ENCODE measurements around the gene APOA5. TPM values are rescaled to one million over a fixed set of nuclear protein-coding genes. Genes with fewer than 3 reads are reported as not detected.
A peak's percentile ranks its signal among the peaks of the same experiment; 100 is the strongest.

The APOA5 gene
- total and polyA plus RNA-seq, 9 of the 15 experiments (the other 6 are each of a cell fraction or from before 2014, with no cell fraction given): not detected

GRCh38 chr11:116772443-116773202, 19.1 kb downstream of the APOA5 start, which contains the start of gene BUD13 (continued):
- TF ChIP-seq POLR2G (IDR thresholded peaks at IDR 0.05; ENCODE audit: low read depth, low read length) (peak; percentile 95), KLF1 (tag; IDR thresholded peaks at IDR 0.05) (no peak; the same call in 1 of the 2 replicates), KLF16 (IDR thresholded peaks at IDR 0.05) (peak; percentile 87), CTCFL (IDR thresholded peaks at IDR 0.05; ENCODE audit: borderline replicate concordance, insufficient read depth, low read depth, low read length, poor library complexity, severe bottlenecking) (no peak), ARID1B (IDR thresholded peaks at IDR 0.05) (0 out of 2 replicates have a peak, but pooled peaks have one; percentile 13), HCFC1 (IDR thresholded peaks at IDR 0.05; ENCODE audit: low read depth, low read length) (peak; percentile 72), E4F1 (CRISPR knock-in tag; IDR thresholded peaks at IDR 0.05; ENCODE audit: borderline replicate concordance) (no peak), ZNF75A (CRISPR knock-in tag; IDR thresholded peaks at IDR 0.05) (no peak), ZBED1 (IDR thresholded peaks at IDR 0.05) (no peak), CXXC5 (CRISPR knock-in tag; IDR thresholded peaks at IDR 0.05) (peak; percentile 93), EWSR1 (IDR thresholded peaks at IDR 0.05; ENCODE audit: borderline replicate concordance, low read depth, partially characterized antibody) (no peak), ZNF124 (CRISPR knock-in tag; IDR thresholded peaks at IDR 0.05) (no peak), ARNT (IDR thresholded peaks at IDR 0.05) (no peak), ZNF134 (CRISPR knock-in tag; conservative IDR thresholded peaks at IDR 0.05) (no peak), SRF (CRISPR knock-in tag; IDR thresholded peaks at IDR 0.05) (peak in 1 of 2 experiments; percentile 27; a peak in 1 of 4 replicates), TAF9B (IDR thresholded peaks at IDR 0.05; ENCODE audit: partially characterized antibody) (peak; percentile 82), POLR2AphosphoS5 (IDR thresholded peaks at IDR 0.05; ENCODE audit: control insufficient read depth, insufficient read depth, low read depth, low read length) (peak; percentile 69), HDAC6 (IDR thresholded peaks at IDR 0.05; ENCODE audit: low read depth, low read length) (peak; percentile 79; the same call in 1 of the 2 replicates), E2F3 (CRISPR knock-in tag; IDR thresholded peaks at IDR 0.05) (no peak; the same call in 1 of the 2 replicates), CREB1 (IDR thresholded peaks at IDR 0.05) (peak; percentile 64), CREB1 (CRISPR knock-in tag; IDR thresholded peaks at IDR 0.05) (peak; percentile 53; the same call in 1 of the 2 replicates), HMBOX1 (IDR thresholded peaks at IDR 0.05) (no peak), ZNF354B (CRISPR knock-in tag; IDR thresholded peaks at IDR 0.05) (no peak), E2F5 (CRISPR knock-in tag; IDR thresholded peaks at IDR 0.05) (no peak)

All from K562 (cell line).